HEK293 (cell line): ENCODE results near the gene ASB16.

Experiments
- ATF2 ChIP-seq: fragments of 450-650 bp; formaldehyde crosslinking; IDR thresholded peaks from 2 replicates; pipeline ENCODE4 v1.5.1; 2016; ENCODE audit warnings: missing biosample characterization, missing genetic modification characterization, low read depth
- GFI1B ChIP-seq: fragments of 450-650 bp; formaldehyde crosslinking; IDR thresholded peaks from 2 replicates; pipeline ENCODE4 v1.5.1; 2016; ENCODE audit warnings: missing biosample characterization, missing genetic modification characterization
- INSM2 ChIP-seq: fragments of 450-650 bp; formaldehyde crosslinking; IDR thresholded peaks from 2 replicates; pipeline ENCODE4 v1.5.1; 2016; ENCODE audit warnings: missing biosample characterization, missing genetic modification characterization
- OSR2 ChIP-seq: fragments of 450-650 bp; formaldehyde crosslinking; IDR thresholded peaks from 2 replicates; pipeline ENCODE4 v1.5.1; 2016; ENCODE audit warnings: missing biosample characterization, missing genetic modification characterization
- SALL2 ChIP-seq: fragments of 450-650 bp; formaldehyde crosslinking; IDR thresholded peaks from 2 replicates; pipeline ENCODE4 v1.5.0; 2017; ENCODE audit warnings: missing biosample characterization, mild to moderate bottlenecking, missing genetic modification characterization, borderline replicate concordance
- TSHZ1 ChIP-seq: fragments of 450-650 bp; formaldehyde crosslinking; IDR thresholded peaks from 2 replicates; pipeline ENCODE4 v1.5.1; 2016; ENCODE audit warnings: missing biosample characterization, missing genetic modification characterization, borderline replicate concordance
- WT1 ChIP-seq: fragments of 450-650 bp; formaldehyde crosslinking; IDR thresholded peaks from 2 replicates; pipeline ENCODE4 v1.5.1; 2016; ENCODE audit warnings: missing biosample characterization, missing genetic modification characterization
- YY1 ChIP-seq: fragments of 450-650 bp; formaldehyde crosslinking; IDR thresholded peaks from 2 replicates; pipeline ENCODE4 v1.5.1; 2018; ENCODE audit warnings: missing biosample characterization, missing genetic modification characterization
- ZBTB7A ChIP-seq: fragments of 450-650 bp; formaldehyde crosslinking; IDR thresholded peaks from 2 replicates; pipeline ENCODE4 v1.5.1; 2016; ENCODE audit warnings: low read depth, missing biosample characterization, missing genetic modification characterization
- ZEB2 ChIP-seq: fragments of 450-650 bp; formaldehyde crosslinking; IDR thresholded peaks from 2 replicates; pipeline ENCODE4 v1.5.1; 2016; ENCODE audit warnings: missing biosample characterization, missing genetic modification characterization
- ZFP41 ChIP-seq: fragments of 450-650 bp; formaldehyde crosslinking; IDR thresholded peaks from 2 replicates; pipeline ENCODE4 v1.5.1; 2016; ENCODE audit warnings: missing biosample characterization, missing genetic modification characterization, borderline replicate concordance
- ZIC2 ChIP-seq: fragments of 450-650 bp; formaldehyde crosslinking; IDR thresholded peaks from 2 replicates; pipeline ENCODE4 v1.5.1; 2016; ENCODE audit warnings: missing biosample characterization, missing genetic modification characterization
- ZNF10 ChIP-seq: fragments of 450-650 bp; formaldehyde crosslinking; IDR thresholded peaks from 2 replicates; pipeline ENCODE4 v1.5.1; 2017; ENCODE audit warnings: missing biosample characterization, missing genetic modification characterization
- ZNF169 ChIP-seq: fragments of 450-650 bp; formaldehyde crosslinking; IDR thresholded peaks from 2 replicates; pipeline ENCODE4 v1.5.1; 2016; ENCODE audit warnings: missing biosample characterization, missing genetic modification characterization
- ZNF174 ChIP-seq: fragments of 450-650 bp; formaldehyde crosslinking; IDR thresholded peaks from 2 replicates; pipeline ENCODE4 v1.5.0; 2017; ENCODE audit warnings: missing biosample characterization, mild to moderate bottlenecking, missing genetic modification characterization
- ZNF175 ChIP-seq: fragments of 450-650 bp; formaldehyde crosslinking; IDR thresholded peaks from 2 replicates; pipeline ENCODE4 v1.5.1; 2016; ENCODE audit warnings: missing biosample characterization, missing genetic modification characterization
- ZNF239 ChIP-seq: fragments of 450-650 bp; formaldehyde crosslinking; IDR thresholded peaks from 2 replicates; pipeline ENCODE4 v1.5.1; 2016; ENCODE audit warnings: missing biosample characterization, missing genetic modification characterization
- ZNF311 ChIP-seq: fragments of 450-650 bp; formaldehyde crosslinking; IDR thresholded peaks from 2 replicates; pipeline ENCODE4 v1.5.1; 2017; ENCODE audit warnings: missing biosample characterization, missing genetic modification characterization, borderline replicate concordance
- ZNF350 ChIP-seq: fragments of 450-650 bp; formaldehyde crosslinking; IDR thresholded peaks from 2 replicates; pipeline ENCODE4 v1.5.0; 2017; ENCODE audit warnings: missing biosample characterization, mild to moderate bottlenecking, missing genetic modification characterization
- ZNF37A ChIP-seq: fragments of 450-650 bp; IDR thresholded peaks from 2 replicates; pipeline ENCODE4 v1.5.1; 2018; ENCODE audit warnings: missing biosample characterization, missing genetic modification characterization
- ZNF394 ChIP-seq: fragments of 450-650 bp; formaldehyde crosslinking; IDR thresholded peaks from 2 replicates; pipeline ENCODE4 v1.5.1; 2016; ENCODE audit warnings: missing biosample characterization, missing genetic modification characterization, mild to moderate bottlenecking, moderate library complexity, borderline replicate concordance
- ZNF416 ChIP-seq: fragments of 450-650 bp; formaldehyde crosslinking; IDR thresholded peaks from 2 replicates; pipeline ENCODE4 v1.5.1; 2016; ENCODE audit warnings: missing biosample characterization, missing genetic modification characterization
- ZNF530 ChIP-seq: fragments of 450-650 bp; formaldehyde crosslinking; IDR thresholded peaks from 2 replicates; pipeline ENCODE4 v1.5.1; 2016; ENCODE audit warnings: low read depth, missing biosample characterization, missing genetic modification characterization
- ZNF548 ChIP-seq: fragments of 450-650 bp; formaldehyde crosslinking; IDR thresholded peaks from 2 replicates; pipeline ENCODE4 v1.5.1; 2016; ENCODE audit warnings: missing biosample characterization, missing genetic modification characterization
- ZNF580 ChIP-seq: fragments of 450-650 bp; formaldehyde crosslinking; IDR thresholded peaks from 2 replicates; pipeline ENCODE4 v1.5.1; 2016; ENCODE audit warnings: missing biosample characterization, missing genetic modification characterization
- ZNF596 ChIP-seq: fragments of 450-650 bp; IDR thresholded peaks from 2 replicates; pipeline ENCODE4 v1.5.0; 2018; ENCODE audit warnings: missing biosample characterization, mild to moderate bottlenecking, missing genetic modification characterization, moderate library complexity
- ZNF677 ChIP-seq: fragments of 450-650 bp; IDR thresholded peaks from 2 replicates; pipeline ENCODE4 v1.5.0; 2018; ENCODE audit warnings: missing biosample characterization, mild to moderate bottlenecking, missing genetic modification characterization, moderate library complexity
- ZNF768 ChIP-seq: fragments of 450-650 bp; formaldehyde crosslinking; IDR thresholded peaks from 2 replicates; pipeline ENCODE4 v1.5.1; 2018; ENCODE audit warnings: missing biosample characterization, mild to moderate bottlenecking, missing genetic modification characterization
- ZNF777 ChIP-seq: fragments of 450-650 bp; formaldehyde crosslinking; IDR thresholded peaks from 2 replicates; pipeline ENCODE4 v1.5.1; 2017; ENCODE audit warnings: missing biosample characterization, missing genetic modification characterization, borderline replicate concordance
- ZSCAN23 ChIP-seq: fragments of 450-650 bp; formaldehyde crosslinking; IDR thresholded peaks from 2 replicates; pipeline ENCODE4 v1.5.1; 2016; ENCODE audit warnings: missing biosample characterization, missing genetic modification characterization
- TF ChIP-seq, protein P1 (sequence below): fragments of 450-650 bp; formaldehyde crosslinking; IDR thresholded peaks from 2 replicates; pipeline ENCODE4; 2016; ENCODE audit warnings: missing biosample characterization, missing genetic modification characterization
- TF ChIP-seq, protein P2 (sequence below): fragments of 450-650 bp; formaldehyde crosslinking; optimal IDR thresholded peaks from 2 replicates; pipeline ENCODE3; 2016; ENCODE audit warnings: missing biosample characterization, mild to moderate bottlenecking, missing genetic modification characterization

Gene ASB16

GRCh38 chr17:44123356-44124117 is 47.0 kb upstream of the ASB16 start, which contains the start of gene HDAC5 (continued):
- TF ChIP-seq GFI1B (tag by site-specific recombination) (no peak), INSM2 (tag by site-specific recombination) (no peak), ZNF174 (tag by site-specific recombination) (no peak), ZSCAN23 (tag by site-specific recombination) (no peak), ZNF169 (tag by site-specific recombination) (no peak), ZBTB7A (tag by site-specific recombination) (no peak), ZNF596 (tag by site-specific recombination) (no peak), ZNF350 (tag by site-specific recombination) (no peak), ZNF10 (tag by site-specific recombination) (no peak; the same call in 1 of the 2 replicates), ZNF548 (no peak), SALL2 (tag by site-specific recombination) (no peak), ZFP41 (tag by site-specific recombination) (no peak), ATF2 (no peak), ZEB2 (peak; percentile 74), ZNF530 (tag by site-specific recombination) (no peak), WT1 (tag by site-specific recombination) (peak; percentile 37), YY1 (tag by site-specific recombination) (peak; percentile 36), OSR2 (tag by site-specific recombination) (no peak), ZNF768 (tag by site-specific recombination) (no peak), ZNF580 (tag by site-specific recombination) (0 out of 2 replicates have a peak, but pooled peaks have one; percentile 29), ZIC2 (tag by site-specific recombination) (peak; percentile 64), ZNF311 (tag by site-specific recombination) (no peak), ZNF777 (tag by site-specific recombination) (no peak), ZNF175 (tag by site-specific recombination) (no peak), ZNF239 (tag by site-specific recombination) (no peak), ZNF394 (peak; percentile 87), ZNF37A (tag by site-specific recombination) (no peak), ZNF416 (tag by site-specific recombination) (no peak), ZNF677 (0 out of 2 replicates have a peak, but pooled peaks have one; percentile 33), TSHZ1 (tag by site-specific recombination) (no peak)
- TF ChIP-seq, protein P1, sequence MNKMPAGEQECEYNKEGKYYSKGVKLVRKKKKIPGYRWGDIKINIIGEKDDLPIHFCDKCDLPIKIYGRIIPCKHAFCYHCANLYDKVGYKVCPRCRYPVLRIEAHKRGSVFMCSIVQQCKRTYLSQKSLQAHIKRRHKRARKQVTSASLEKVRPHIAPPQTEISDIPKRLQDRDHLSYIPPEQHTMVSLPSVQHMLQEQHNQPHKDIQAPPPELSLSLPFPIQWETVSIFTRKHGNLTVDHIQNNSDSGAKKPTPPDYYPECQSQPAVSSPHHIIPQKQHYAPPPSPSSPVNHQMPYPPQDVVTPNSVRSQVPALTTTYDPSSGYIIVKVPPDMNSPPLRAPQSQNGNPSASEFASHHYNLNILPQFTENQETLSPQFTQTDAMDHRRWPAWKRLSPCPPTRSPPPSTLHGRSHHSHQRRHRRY (tag by site-specific recombination): no peak
- TF ChIP-seq, protein P2, sequence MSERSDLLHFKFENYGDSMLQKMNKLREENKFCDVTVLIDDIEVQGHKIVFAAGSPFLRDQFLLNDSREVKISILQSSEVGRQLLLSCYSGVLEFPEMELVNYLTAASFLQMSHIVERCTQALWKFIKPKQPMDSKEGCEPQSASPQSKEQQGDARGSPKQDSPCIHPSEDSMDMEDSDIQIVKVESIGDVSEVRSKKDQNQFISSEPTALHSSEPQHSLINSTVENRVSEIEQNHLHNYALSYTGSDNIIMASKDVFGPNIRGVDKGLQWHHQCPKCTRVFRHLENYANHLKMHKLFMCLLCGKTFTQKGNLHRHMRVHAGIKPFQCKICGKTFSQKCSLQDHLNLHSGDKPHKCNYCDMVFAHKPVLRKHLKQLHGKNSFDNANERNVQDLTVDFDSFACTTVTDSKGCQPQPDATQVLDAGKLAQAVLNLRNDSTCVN (tag by site-specific recombination): no peak
